Measurements from ENCODE around the gene MKLN1. TPM values are rescaled to one million over a fixed set of nuclear protein-coding genes. Genes with fewer than 3 reads are reported as not detected.
"Not testable (repeated sequence)": the region's sequence is repeated elsewhere in the genome, so short reads cannot be mapped to it uniquely, and the experiment has no call there.

Gene MKLN1
- total RNA-seq, 1 experiment from 2014 or later, result 11.2 TPM

DNA sequence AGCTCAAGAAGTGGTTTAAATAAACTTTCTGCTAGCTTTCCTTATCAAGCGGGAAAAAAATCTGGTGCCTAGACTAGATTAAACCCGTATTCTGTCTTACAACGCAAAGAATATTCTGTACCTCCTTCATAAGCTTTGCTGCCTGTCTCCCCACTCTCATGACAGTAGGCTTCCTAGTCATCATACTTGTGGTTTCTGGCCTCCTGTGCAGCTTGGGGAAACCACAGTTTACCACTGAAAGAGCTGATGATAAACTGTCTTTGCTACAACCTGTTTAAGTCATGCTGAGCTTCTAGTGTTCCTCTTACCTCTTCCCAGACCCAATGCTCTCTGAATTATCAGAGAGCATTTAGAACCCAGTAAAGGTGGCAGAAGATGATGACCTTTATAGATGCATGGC lies 173.7 kb downstream of the MKLN1 start:
- no peak for DNase-seq (ENCODE audit: low spot score)

DNA sequence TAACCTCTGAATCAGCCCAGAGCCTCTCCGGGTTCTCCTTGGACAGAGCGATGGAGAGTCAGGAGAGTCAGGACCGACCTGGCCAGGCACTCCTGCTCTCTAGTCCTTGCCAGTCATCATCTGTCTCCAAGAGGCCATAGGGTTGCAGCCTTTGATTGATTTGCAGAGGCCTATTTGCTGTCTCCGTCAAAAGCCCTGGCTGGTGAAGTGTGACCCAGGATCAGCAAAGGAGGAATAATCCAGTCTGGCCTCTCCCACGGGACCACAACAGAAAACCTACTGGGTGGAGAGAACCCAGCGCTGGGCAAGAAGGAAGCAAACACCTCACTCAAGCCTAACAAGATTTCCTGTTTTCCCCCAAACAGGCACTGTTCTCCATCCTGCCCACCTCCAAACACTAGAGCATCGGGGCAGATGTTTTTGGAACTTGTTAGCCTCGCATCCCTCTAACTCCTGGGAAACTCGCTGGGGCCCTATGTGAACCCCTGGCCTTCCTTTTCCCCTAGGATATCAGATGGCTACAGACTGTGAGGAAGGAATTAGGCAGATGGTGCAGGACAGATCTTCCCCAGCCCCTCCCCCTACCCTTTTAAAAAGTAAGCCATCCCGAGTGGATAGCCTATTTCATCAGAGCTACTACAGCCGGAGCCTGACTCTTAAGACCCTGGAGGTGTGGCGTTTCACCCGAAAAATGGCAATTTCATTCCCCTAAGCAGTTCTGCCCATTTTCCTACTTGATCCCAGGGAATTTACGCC lies 174.4 kb downstream of the MKLN1 start:
- no peak for DNase-seq (ENCODE audit: low spot score)

- DNase-seq (ENCODE audit: low spot score), result no peak
Observed at GRCh38 chr7:131502810-131503508, 175.3 kb downstream of the MKLN1 start.

DNA sequence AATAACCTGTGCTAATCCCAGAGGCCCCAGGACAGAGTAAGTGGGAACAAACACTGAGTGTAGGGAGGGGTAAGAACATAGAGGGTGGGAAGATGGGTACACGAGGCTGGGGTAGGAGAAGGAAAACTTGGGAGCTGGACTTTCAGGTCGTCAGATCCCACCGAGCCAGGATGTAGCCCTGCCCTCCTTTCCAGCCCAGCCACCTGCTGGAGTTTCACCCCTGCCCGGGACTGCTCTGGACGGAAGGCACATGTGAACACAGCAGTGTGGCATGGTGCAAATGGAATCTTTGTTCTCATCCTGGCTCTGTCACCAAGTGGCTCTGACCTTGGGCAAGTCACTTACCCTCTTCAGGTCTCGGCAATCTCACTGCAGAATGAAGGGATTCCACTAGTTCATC lies 176.0 kb downstream of the MKLN1 start:
- no peak for DNase-seq (ENCODE audit: low spot score)

DNA sequence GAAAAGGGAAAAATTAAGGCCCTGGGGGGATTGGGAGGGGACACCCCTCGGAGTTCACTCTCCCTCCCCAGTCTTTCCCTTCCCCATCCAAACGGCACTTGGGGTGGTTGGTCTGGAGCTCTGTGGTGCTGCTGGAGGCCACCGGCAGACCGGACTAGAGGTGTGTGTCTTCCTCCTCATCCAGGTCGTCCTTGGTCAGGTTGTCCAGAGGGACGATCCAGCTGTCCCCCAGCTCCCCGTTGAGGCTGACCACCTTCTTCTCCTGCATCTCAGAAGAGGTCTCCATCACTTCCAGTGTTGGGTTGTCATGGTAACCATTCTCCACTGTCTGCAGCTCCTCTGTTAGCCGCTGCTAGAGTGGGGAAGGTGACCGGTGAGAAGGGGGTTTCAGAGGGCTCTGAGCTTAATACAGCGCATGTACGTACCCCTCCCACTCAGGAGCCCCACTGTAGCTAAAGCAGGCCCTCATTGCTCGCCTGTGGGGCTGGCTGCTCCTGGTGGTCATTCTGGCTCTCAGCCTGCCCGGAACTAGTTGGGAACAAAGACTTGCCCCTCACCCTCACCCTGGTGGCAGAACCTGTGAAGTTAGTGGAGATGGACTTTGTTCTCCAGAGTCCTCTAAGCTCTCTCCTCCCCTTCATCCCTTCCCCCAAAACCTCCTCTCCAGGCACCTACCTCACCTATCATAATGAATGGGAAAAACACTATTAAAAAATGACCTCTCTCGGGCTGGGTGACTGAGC lies 176.7 kb downstream of the MKLN1 start:
- DNase-seq (ENCODE audit: low spot score), result no peak

DNA sequence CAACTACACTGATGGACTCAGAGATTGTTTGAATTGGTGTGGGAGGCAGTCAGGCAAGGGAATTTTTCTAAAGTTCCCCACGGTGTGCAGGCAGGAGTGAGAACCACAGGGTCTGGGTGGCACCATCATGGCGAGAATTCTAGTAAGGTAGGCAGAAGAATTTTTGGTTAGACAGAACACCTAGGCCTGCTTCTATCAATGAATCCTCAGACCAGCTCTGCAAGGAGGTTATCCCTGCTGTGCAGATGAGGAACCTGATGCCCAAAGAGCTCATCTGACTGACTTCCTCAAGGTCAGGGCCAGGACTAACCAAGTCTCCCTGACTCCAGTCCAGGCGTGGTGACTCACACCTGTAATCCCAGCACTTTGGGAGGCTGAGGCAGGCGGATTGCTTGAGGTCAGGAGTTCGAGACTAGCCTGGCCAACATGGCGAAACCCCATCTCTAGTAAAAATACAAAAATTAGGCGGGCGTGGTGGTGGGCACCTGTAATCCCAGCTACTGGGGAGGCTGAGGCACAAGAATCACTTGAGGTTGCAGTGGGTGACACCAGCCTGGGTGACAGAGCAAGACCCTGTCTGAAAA lies 177.5 kb downstream of the MKLN1 start:
- DNase-seq (ENCODE audit: low spot score), result not testable (repeated sequence)

DNA sequence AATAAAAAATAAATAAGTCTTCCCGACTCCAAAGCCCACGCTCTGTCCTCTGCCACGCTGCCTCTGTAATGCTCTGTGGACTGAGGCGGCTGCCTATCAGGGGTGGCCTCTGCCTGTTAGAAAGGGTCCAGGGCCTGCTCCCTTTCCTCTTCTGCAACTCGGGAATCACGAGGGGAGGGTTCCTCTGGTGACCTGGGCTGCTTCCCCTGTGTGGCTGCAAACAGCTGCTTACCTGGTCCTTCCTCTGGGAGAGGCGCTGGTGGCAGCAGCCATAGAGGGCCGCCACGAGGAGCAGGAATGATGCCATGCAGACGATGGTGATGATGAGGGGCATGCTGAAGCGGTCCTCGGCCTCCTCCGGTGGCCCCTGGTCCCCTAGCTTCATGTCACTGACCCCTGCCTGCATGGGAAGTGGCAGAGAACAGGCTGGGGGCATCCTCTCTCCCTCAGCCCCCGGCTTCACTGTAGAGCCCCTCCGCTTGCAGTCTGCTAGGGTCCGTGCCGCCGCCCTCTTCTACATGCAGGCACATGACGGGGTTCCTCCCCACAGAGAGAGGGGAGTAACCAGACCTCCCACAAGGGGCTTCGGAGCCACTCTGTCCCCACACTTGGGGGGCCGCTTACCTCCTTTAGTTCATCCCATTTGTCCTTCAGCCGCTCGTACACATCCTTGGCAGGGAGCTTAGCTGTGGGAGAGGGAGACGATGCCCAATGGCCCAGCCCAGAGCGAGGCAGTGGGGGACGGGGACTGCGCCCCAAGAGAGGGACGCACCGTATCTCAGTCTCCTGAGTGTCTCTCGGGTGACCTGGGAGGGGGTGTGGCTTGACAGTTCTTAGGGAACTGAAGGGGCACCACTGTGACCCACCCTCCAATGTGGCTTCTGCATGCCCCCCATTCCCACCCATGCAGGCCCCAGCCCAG lies 178.2 kb downstream of the MKLN1 start:
- DNase-seq (ENCODE audit: low spot score), result no peak

DNA sequence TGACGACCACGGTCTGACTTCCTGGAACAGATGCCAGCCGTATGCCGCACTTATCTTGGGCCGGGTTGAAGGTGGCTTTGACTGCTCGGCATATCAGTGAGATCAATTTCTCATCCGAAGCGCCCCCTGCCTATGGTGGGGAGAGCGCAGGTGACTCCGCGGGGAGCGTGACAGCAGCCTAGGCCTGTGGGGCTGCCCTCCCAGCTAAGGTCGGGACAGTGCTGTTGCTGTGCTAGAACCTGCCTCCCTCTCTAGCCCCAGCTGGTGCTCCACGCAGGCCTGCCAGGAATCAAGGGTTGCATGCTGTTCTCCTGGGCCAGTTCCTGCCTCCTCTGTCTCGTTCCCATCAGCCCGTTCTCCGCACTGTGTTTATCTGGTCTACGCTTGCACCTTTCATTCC lies 178.9 kb downstream of the MKLN1 start:
- no peak for DNase-seq (ENCODE audit: low spot score)

DNA sequence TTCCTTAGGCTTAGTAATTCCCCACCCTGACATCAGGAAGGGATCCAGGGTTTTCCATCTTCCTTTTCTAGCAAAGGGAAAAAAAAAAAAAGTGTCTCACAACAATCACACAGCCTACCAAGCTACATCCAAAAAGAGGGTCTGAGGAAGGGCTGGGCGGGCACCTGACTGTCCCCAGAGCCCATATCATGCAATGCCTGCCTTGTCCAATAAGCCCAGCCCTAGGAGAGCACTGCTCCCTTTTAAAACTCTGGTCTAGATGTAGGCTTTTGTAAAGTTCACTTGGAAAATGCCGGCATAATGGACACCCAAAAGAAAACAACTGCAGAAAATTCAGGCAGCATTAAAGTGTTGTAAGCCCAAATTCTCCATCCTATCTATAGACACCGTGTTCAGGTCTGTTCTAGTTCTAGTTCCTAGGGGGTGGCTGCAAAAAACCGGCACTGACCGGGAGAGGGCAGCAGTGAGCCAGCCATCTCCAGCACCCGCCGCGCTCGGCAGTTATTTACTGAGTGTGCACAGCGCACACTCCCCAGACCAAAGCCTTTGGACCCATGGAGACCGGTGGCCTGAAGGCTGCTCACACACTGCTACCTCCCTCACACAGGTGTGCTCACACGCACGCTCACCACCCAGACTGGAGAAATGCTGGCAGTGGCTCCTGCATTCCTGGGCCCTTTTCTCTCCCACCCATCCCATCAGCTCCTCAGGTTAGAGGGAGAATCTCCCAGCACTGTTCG lies 180.1 kb downstream of the MKLN1 start:
- peak; percentile 95 for DNase-seq (ENCODE audit: low spot score)

GRCh38 chr7:131508754-131509486 lies 181.2 kb downstream of the MKLN1 start:
- no peak for DNase-seq (ENCODE audit: low spot score)

DNA sequence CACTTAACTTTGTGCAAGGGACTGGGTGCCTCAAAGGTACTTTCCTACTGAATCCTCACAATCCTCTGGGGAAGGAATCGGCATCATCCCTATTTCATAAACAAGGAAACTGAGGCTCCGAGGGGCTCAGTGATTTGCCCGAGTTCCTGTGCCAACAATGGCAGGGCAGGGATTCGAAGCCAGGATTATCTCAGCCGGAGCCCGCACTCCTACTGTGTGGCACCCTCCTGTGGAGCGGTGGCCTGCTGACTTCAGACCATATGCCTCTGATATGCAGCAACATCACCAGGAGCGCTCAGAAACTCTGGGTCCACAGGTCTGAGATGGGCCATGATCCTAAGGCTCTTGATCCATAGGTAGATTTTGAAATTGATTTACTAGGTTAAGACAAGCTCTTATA lies 182.1 kb downstream of the MKLN1 start:
- no peak for DNase-seq (ENCODE audit: low spot score)

- no peak for DNase-seq (ENCODE audit: low spot score)
Observed at GRCh38 chr7:131511071-131511470, 183.4 kb downstream of the MKLN1 start.

DNA sequence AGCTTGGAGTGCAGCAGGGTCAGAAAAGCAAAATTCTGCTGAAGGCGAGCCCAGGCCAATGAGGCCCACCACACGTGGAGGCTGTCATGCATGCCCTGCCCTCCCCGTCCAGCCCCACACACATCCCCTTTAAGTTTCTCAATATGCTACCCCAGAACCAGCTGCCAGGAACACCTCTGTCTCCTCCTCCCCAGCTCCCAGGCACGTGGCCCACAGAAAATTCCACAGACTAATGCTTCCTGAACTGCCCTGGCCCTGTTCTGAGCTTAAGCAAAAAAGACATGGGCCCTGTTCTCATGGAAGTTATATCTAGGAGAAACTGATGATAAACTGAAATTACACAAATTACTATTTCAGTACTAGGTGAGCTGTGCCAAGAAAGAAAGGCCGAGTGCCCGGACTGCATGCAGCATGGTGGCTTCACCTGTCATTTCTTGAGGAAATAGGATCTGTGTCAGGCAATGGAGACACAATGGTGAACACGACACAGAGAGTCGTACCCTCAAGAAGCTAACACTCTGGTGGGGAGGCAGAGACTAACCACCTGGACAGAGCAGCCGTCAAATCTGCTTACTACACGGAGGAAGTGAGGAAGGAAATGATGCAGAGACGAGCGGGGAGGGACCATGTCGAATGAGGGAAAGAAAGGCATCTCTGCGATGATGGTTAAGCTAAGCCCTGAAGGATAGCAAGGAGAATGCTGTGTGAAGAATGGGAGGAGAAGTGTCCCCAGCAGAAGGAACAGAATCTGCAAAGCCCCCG lies 184.3 kb downstream of the MKLN1 start:
- DNase-seq (ENCODE audit: low spot score), result no peak

DNA sequence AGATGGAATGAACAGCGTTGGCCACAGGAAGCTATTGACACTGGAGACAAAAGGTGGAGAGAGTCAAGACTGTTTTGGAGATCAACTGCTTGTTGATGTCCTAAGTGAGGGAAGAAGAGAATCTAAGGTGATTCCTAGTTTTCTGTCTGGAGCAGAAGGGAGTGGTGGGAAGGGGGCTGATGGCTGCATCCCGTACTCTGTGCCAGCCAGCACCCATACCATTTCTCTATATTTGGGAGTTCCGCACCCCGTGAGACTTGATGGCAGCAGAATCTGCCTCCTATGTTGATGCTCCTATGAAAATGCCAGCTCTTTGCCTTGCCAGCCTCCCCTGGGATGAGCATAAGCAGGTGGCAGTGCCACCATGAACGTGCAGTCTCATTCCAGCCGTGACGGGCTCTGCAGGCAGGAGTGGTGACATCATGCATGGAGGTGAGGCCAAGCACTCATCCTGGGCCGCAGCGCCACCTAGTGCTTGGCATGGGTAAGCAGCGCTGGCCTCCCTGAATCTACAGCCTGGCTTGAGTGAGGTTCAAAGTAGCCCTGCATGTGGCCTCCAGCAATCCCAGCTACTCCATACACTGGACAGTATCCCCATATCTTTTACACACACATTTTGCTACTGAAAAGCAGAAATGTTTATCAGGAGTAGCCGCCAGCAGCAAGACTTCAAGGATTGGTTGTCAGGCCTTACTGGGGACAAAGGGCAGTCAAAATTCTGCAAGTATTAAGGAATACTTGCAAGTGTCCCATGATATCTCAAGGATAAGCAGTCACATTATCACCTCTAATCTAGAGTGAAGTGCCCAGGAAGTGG lies 185.8 kb downstream of the MKLN1 start:
- peak; percentile 92 for DNase-seq (ENCODE audit: low spot score)

DNA sequence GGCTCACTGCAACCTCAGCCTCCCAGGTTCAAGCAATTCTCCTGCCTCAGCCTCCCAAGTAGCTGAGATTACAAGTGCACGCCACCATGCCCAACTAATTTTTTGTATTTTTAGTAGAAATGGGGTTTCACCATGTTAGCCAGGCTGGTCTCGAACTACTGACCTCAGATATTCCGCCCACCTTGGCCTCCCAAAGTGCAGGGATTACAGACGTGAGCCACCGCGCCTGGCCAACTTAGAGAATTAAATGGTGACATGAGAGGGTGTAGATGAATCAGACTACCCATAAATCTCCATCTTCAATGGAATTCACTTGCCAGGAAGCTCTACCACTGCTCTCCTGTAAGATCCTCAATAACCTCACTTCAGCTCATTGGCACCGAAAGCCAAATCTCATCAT lies 187.8 kb downstream of the MKLN1 start:
- DNase-seq (ENCODE audit: low spot score), result not testable (repeated sequence)

DNA sequence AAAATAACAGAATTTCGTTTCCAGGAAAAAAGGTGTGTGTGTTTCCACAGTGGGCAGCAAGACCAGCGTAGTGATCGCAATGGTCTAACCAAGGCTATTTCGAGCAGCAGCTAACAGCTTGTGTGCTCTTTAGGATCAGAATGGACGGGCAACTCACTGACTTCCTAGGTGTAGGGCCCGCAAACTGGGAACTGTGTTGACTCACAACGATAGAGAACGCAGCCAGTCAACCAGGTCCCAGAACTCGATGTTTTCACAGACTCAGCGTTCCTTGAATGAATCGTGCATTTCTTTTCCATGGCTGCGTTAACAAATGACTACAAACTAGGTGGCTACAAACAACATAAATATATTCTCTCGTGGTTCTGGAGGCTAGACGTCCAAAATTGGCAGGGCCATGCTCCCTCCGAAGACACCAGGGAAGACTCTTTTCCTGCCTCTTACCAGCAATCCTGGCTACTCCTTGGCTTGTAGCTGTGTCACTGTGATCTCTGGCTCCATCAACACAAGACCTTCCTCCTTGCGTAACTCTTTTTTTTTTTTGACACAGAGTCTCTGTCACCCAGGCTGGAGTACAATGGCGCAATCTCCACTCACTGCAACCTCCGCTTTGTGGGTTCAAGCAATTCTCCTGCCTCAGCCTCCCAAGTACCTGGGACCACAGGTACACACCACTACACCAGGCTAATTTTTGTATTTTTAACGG lies 189.7 kb downstream of the MKLN1 start:
- DNase-seq (ENCODE audit: low spot score), result no peak

GRCh38 chr7:131518626-131519025 lies 190.9 kb downstream of the MKLN1 start:
- no peak for DNase-seq (ENCODE audit: low spot score)
